Measurements from ENCODE around the gene LCP1. TPM values are rescaled to one million over a fixed set of nuclear protein-coding genes. Genes with fewer than 3 reads are reported as not detected.
"Not testable (repeated sequence)": the region's sequence is repeated elsewhere in the genome, so short reads cannot be mapped to it uniquely, and the experiment has no call there.

LCP1 gene
- polyA plus RNA-seq, 10 donors: 7.2 to 34.3 (median 12.9) TPM

DNA sequence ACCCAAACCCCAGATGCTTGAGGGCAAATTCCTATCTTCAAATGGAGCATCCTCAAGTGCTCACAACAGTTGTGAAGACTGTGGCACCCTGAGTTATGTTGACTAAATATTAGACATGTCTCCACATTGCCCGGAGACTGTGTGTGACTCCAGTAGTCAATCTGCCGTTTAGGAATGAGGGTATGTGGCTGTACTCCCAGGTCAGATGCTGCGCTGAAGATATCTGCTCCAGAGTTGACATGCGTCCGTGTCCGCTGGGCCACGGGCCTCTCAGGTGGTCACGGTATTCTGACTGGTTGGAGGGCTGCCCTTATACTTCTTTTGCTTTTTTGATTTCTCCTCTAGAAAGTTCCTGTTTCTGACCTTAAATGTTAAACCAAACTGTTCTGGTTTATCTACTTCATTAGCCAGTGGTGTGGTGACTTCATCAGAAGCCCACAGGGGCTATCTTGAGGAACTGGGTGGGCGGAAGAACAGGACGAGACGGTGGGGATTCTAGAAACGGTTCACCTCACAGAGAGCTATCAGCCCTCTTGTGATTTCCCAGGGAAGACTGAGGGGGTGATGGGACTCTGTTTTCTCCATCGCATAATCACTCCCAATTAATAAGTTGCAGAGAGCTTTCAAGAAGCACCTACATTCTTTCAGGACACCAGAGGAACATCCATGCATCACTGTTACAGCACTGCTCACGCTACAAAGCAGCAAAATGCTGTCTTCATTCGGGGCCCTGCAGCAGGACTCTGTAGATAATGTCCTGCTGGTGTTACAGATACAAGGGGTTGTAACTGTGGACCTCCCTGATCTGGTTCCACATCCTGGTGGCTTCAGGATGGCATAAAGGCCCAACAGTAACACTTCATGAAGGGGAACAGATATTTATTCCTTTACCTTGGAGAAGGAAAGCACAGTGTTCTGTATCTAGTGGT lies 1.3 kb upstream of the LCP1 start:
- DNase-seq: no peak

DNA sequence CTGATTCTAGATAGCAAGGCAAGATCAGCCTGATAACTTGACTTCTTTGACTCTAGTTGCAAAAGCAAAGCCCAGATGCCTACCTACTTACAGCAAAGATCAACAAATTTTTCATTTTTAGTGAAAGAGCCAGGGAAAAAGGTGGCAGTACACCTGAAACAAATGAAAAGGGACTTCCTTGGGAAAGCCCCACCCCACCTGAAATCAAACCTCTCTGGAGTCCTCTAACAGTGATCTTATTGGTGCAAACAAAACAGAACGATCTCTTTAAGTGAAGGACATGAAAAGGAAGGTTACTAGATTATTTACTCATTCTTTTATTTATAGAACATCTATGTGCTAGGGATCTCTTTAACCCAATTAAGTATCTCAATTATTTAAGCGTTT lies 507 bp upstream of the LCP1 start:
- DNase-seq: no peak

- DNase-seq: no peak
These were observed 569 bp downstream of the LCP1 start for GRCh38 chr13:46181377-46181839.

DNA sequence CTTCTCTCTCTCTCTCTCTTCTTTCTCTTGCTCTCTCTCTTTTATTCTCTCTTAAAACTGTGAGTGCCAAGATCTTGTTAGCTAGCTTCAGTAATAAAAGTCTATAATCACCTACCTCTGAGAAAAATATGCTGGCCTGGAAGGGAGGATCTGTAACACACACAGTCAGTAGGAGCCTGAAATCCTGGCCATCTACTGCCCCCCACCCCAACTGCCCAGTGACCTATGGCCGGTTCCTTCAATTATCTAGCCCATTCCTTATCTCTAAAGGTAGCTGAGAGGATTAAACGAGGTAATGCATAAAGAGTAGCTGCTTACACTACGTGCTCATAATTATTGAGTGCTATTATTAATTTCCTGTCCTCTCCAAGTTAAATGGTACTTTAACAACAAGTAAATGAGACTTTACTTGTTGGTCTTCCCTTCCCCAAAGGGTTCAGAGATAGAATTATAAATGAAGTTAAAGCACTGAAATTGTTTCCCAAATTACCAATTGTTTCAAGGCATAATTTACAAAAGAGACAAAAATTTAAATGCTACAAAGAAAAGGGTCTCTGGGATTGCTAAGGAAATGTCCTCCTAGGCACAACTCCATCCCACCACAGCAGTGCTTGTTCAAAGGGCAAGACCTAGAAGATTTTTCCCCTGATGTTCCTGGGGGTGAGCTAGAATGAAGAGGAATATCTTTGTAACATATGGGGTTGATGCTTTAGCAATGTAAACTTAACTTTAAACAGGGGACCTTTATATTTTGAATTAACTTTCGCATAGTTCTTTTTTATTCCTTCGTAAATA lies 1.8 kb downstream of the LCP1 start:
- DNase-seq: no peak

GRCh38 chr13:46179491-46179908 lies 2.5 kb downstream of the LCP1 start:
- no peak for DNase-seq

DNA sequence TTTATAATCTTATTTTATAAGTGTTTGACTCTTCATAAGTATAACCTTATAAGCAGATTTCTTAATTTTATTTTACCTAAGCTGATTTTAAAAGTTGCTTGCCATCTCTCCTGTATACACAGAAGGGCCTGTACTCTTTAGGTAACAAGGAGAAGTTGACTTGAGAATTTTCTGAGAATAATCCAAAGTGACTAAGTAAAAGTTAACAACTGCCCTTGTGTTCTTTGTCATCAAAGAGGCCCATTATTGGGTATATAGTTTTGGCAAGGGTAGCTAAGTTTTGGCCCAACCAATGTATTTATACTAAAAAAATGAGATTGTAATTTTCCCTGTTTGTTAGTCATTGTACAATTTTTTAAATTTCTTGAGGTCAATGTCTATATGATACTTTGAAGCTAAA lies 3.2 kb downstream of the LCP1 start:
- no peak for DNase-seq

DNA sequence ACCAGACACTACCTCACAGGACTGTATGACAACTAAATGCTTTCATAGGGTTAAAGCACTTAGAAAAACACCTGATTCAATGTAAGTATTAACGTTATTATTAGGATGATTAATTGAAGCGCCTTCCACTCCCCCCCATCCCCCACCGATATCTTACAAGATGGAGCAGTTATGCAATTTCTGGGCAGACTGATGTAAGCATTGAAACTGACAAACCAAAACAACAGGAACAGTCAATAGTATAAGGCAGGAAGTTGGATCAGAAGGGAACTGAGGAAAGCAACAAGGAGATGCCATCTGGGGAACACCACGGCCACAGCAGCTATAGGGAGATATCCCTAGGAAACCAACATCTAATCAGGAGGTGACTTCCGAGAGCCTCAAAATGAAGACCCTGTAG lies 3.8 kb downstream of the LCP1 start:
- no peak for DNase-seq

DNA sequence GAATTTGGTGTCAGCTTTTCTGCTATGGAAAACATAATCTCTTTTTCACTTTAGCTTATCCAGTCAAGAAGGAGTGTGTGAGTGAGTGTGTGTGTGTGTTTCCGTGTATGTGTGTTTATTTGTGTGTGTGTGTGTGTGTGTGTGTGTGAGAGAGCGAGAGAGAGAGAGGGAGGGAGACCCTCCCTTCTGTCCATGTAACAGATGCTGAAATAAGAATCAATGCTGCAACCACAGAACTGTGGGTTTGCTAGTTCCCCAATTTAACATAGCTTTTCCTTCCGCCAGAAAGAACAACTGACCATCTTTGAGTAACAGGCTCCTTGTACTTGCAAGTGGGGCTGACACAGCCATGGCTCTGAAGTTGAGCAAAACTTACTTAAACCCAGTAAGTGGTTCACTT lies 5.2 kb downstream of the LCP1 start:
- peak in 1 of 3 donors; percentile 34 for DNase-seq

DNA sequence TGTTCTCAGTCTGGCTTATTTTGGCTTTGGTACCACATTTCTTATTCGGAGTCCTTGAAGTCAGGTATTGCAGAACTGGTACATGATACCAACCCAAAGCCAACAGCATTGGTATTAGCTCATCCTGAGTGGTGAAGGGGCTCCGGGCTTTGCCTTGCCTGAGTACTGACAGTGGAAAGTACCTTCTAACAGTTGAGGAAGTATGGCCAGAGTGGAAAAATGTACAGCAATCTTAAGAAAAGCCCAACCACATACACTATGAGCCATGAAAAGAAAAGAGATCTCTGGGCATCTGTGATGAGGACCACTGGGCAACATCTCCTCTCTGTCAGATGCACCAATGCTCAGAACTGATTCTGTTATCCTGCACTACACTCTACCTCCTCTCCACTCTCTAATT lies 8.3 kb downstream of the LCP1 start:
- DNase-seq: no peak

- DNase-seq: no peak
These were observed 9.4 kb downstream of the LCP1 start for GRCh38 chr13:46172531-46172991.

- no peak for DNase-seq
These were observed 10.2 kb downstream of the LCP1 start for GRCh38 chr13:46171739-46172138.

GRCh38 chr13:46171217-46171616 lies 10.8 kb downstream of the LCP1 start:
- DNase-seq: no peak

DNA sequence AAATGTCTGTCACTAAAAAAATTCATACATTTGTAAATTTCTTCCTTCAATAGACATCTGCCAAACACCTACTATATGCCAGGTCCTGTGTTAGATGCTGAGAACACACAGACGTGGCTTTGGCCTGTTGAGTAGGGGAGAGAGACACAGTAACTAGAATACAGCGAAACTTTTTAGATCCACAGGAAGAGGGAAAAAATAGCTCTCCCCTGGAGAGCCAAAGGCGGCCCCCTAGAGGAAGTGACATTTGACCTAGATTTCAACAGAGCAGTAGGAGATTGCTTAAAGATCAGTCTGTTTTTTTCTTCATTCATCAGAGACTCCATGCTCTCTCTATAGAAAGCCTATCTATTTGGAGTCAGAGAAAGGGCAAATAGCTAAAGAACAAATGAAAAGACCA lies 11.3 kb downstream of the LCP1 start:
- DNase-seq: peak in 1 of 3 donors; percentile 29

DNA sequence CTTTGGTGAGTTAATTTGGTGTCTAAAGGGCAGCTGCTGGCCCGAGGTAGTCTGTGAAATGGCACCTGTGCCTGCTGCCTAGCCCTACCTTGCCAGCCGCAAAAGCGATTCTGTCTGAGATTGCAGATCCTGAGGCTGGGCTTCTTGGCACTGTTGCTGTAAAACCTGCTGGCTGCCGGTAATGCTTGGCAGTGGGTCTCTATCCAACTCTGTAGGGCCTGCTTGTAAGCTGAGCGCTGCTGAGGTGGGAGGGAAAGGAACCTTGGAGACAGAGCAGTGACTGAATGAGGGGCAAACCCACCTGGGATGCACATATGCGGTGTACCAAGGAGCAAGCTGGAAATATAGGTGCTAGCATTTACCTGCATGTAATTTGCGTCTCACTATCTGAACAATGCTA lies 11.7 kb downstream of the LCP1 start:
- no peak for DNase-seq

GRCh38 chr13:46169758-46170157 lies 12.2 kb downstream of the LCP1 start:
- DNase-seq: no peak

DNA sequence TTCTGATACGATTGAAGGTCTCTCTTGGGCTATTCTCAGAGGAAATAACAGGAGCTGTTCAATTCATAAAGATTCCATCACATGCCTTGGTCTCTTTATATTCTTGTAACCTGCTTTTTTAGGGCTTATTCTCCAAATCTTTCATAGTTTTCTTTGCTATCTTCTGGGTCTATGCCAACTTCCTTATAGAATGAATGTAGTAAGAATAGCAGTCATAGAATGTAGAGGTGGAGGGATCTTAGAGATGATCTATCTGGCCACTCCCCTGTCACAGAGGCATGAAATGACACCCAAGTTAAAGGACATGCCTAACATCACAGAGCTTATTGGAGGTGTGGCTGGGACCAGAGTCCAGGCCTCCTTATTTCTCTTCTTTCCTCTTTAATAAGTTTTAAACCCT lies 13.2 kb downstream of the LCP1 start:
- no peak for DNase-seq

GRCh38 chr13:46168341-46168740 lies 13.6 kb downstream of the LCP1 start:
- DNase-seq: peak in 1 of 3 donors; percentile 46

DNA sequence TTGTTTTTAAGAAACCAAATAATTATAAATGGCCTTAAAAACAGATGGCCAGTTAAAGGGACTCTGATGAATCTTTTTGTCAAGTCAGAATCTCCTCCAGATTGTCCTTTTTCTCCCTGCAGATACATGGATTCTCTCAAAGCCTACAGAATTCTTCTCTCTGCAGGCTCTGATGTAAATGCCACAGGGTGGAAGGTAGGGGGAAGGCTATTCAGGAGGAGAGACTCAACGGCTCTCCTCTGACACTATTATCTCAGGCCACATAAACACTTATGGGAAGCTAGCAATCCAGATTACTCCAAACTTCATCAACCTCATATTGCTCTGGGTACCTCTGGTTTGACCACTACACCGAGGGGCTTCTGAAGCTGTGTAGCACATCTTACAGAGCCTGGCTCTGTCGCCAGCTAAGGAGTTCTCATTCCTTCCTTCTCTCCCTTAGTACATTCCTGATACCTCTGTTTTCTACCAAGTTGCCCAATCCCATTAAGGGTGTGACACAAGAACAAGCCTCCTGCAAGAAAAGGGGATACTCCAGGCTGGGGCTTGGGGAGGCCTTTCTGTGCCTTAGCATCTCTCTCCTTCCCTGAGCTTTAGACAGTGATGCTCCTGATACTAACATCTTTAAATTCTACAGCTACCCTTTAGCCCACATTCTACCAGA lies 14.9 kb downstream of the LCP1 start:
- no peak for DNase-seq

DNA sequence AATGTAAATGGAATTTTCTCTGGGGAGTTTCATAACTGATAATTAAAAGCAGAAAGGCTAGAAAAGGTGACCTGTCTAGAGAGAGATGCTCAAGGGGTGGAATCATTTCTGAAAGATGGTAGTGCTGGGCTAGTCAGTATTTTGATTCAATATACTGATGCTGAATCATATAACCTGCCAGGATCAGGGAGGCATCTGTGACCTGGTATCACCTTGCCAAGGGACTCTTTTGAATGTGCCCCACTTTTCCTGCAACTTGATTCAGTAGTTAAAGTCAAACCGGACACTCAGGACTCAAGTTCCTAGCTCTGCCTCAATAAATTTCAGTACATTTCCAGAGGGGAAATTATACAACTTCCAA lies 15.8 kb downstream of the LCP1 start:
- no peak for DNase-seq

DNA sequence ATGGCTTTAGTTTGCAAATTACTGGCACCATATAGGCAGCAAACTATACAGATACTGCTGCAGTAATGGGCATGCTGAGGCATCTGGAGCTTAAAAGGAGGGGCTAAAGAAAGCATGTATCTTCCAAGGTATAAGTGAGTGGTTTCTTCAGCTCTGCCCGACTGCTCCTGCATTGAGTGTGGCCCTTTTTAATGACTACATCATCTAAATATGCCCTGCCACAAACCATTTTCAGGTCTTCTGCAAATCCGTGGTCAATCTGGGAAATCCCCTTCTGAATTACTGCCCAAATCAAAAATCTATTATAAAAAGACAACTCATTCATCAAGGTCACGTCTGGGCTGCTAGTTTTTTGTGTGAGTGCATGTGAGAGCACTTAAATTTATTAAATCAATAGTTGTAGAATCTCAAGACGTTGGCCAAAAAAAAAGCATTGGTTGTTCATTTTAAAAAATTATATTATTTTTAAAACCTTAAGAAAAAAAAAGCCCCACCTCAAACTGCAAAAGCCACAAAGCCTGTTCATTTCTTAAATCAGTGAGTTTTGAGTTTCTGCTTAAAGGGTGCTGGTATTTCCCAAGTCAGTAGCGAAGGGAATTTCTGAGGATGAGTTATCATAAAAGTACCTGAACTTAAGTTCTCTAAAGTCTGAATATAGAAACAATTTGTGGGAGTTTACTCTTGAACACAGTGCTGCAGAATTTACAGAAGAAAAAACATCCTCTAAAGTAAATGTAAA lies 16.3 kb downstream of the LCP1 start:
- no peak for DNase-seq

GRCh38 chr13:46164661-46165060 lies 17.3 kb downstream of the LCP1 start:
- DNase-seq: no peak

DNA sequence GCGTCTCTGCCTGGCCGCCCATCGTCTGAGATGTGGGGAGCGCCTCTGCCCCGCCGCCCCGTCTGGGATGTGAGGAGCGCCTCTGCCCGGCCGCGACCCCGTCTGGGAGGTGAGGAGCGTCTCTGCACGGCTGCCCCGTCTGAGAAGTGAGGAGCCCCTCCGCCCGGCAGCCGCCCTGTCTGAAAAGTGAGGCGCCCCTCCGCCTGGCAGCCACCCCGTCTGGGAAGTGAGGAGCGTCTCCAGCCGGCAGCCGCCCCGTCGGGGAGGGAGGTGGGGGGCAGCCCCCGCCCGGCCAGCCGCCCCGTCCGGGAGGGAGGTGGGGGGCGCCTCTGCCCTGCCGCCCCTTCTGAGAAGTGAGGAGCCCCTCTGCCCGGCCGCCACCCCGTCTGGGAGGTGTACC lies 19.2 kb downstream of the LCP1 start:
- DNase-seq: not testable (repeated sequence)
